Small intestine (tissue), 7 donors: ENCODE data around the gene KAT8. TPM values are rescaled to one million over a fixed set of nuclear protein-coding genes. Genes with fewer than 3 reads are reported as not detected.
A peak's percentile ranks its signal among the peaks of the same experiment; 100 is the strongest.
"Not testable (repeated sequence)": the region's sequence is repeated elsewhere in the genome, so short reads cannot be mapped to it uniquely, and the experiment has no call there.

Source experiments
- DNase-seq, 2 donors: peaks; one replicate each; pipeline versions ENCODE4 v3.0.0 to v3.0.0-alpha.2; 2013
- FAIRE-seq: peaks from 2 replicates; lab custom pipeline; 2012; peaks lifted over from hg19 to GRCh38; lab: Jason Lieb, UNC
- H3K27ac ChIP-seq, 3 donors: one replicate each; pipeline ENCODE4 v1.5.1; 2013; ENCODE audit warnings: low read length in 2 of 3, mild to moderate bottlenecking in 2 of 3, control low read depth in 1 of 3, inconsistent platforms in 1 of 3, low read depth in 1 of 3, moderate library complexity in 1 of 3
- H3K27me3 ChIP-seq, 3 donors: one replicate each; pipeline ENCODE4 v1.6.1; 2013; ENCODE audit warnings: low read length in 3 of 3, inconsistent platforms in 1 of 3; ENCODE audit not compliant: control insufficient read depth in 3 of 3, insufficient read depth in 3 of 3
- H3K36me3 ChIP-seq, 3 donors: one replicate each; pipeline ENCODE4 v1.6.1; 2013; ENCODE audit warnings: low read length in 3 of 3, inconsistent platforms in 1 of 3, low read depth in 1 of 3, mild to moderate bottlenecking in 1 of 3, moderate library complexity in 1 of 3; ENCODE audit not compliant: control insufficient read depth in 3 of 3, insufficient read depth in 2 of 3
- H3K4me1 ChIP-seq, 3 donors: one replicate each; pipeline ENCODE4 v1.6.1; 2013; ENCODE audit warnings: low read length in 2 of 3, inconsistent platforms in 1 of 3, low read depth in 1 of 3, mild to moderate bottlenecking in 1 of 3, moderate library complexity in 1 of 3; ENCODE audit not compliant: control insufficient read depth in 3 of 3, insufficient read depth in 2 of 3
- H3K4me3 ChIP-seq, 3 donors: one replicate each; pipeline ENCODE4 v1.5.1; 2013; ENCODE audit warnings: low read length in 3 of 3, control low read depth in 1 of 3, inconsistent platforms in 1 of 3, low read depth in 1 of 3, mild to moderate bottlenecking in 1 of 3, moderate library complexity in 1 of 3
- H3K9me3 ChIP-seq, 2 donors: one replicate each; pipeline ENCODE4 v1.6.1; 2013; ENCODE audit warnings: low read depth in 1 of 2, low read length in 1 of 2; ENCODE audit not compliant: control insufficient read depth in 2 of 2, insufficient read depth in 1 of 2
- WGBS, 3 donors: extraction: QIAGEN DNeasy Blood & Tissue Kit; methylation state at CpG; one replicate each; pipeline ENCODE4 v1.1.7; 2013; 5-methylcytosine and 5-hydroxymethylcytosine counted together
- polyA plus RNA-seq, 4 donors: library from polyadenylated mRNA; stranded (reverse) in 3 of 4; unstranded in 1 of 4; fragments of 200-250 nt in 3 of 4; fragments of 120-200 nt in 1 of 4; gene quantifications; one replicate each; pipeline versions ENCODE4 v1.2.1 to v1.2.3, GENCODE V29; 2013
- donor health status: healthy with polysubstance abuse.
- donor health status: control.
- donor health status: control.
- donor health status: Bipolar disorder and iron deficiency.
- donor health status: healthy.

Gene KAT8
- polyA plus RNA-seq, 4 donors, result 43.7 to 57.1 (median 44.0) TPM

DNA sequence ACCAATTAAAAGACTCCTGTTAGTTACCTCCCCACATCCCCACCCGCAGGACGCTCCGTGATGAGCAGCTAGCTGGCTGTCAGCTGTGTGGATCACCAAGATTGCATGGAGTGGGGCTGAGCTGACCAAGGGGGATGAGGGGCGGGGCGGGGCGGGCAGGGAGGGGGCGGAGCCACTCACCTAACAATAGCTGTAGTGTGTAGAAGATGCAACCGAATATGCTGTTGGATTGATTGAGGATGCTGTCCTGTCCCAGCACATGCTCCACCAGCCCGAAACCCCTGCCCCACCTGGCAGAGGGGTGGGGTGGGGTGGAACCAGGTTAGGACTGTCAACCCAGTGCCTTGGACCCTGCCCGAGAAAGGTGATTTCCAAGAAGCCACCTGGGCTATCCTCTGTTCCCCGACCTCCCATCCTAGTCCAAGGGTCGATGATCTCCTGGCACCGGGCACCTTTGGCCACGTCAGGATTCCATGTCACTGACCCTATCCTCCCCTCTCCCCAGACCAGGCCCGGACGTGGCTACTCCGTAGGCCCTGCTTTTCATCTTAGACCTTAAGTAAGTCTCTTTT, 24.2 kb upstream of the KAT8 start:
- peaks cover 0 to 31% (median 2%) of the 10 kb centered on the region in 3 donors for H3K36me3 ChIP-seq
- H3K9me3 ChIP-seq, result no peaks in the 10 kb centered on the region
- H3K27me3 ChIP-seq, result no peaks in the 10 kb centered on the region
- peak overlapping the region in 2 of 3 donors; percentile 2 to 82 for H3K4me3 ChIP-seq
- H3K27ac ChIP-seq, result no peak overlapping the region
- 14 to 37% (median 37%) methylated on average over 16 to 17 of the region's 17 CpGs for WGBS, 3 donors
- H3K4me1 ChIP-seq, result peaks cover 0 to 6% (median 5%) of the 10 kb centered on the region in 3 donors
- DNase-seq, result peak; percentile 40 to 64
- FAIRE-seq, result no peak

GRCh38 chr16:31094088-31094423, 23.4 kb upstream of the KAT8 start:
- Histone ChIP-seq H3K4me3 (peak overlapping the region; percentile 48 to 82 (median 76)), H3K27me3 (no peaks in the 10 kb centered on the region), H3K4me1 (peaks cover 0 to 6% (median 5%) of the 10 kb centered on the region in 3 donors), H3K36me3 (peaks cover 0 to 24% (median 2%) of the 10 kb centered on the region in 3 donors), H3K9me3 (no peaks in the 10 kb centered on the region), H3K27ac (peak overlapping the region; percentile 75 to 93 (median 88))
- FAIRE-seq (no peak), DNase-seq (no peak)
- WGBS, 3 donors, result 0 to 1% (median 1%) methylated on average over 20 of the region's 20 CpGs

- Histone ChIP-seq H3K4me3 (peak within 1 kb of the TSS; percentile 48 to 82 (median 76)), H3K27ac (peak within 1 kb of the TSS; percentile 75 to 93 (median 88)), H3K9me3 (no peaks in the 10 kb centered on the region), H3K36me3 (peaks cover 0 to 21% (median 2%) of the 10 kb centered on the region in 3 donors), H3K27me3 (no peaks in the 10 kb centered on the region), H3K4me1 (peaks cover 0 to 6% (median 5%) of the 10 kb centered on the region in 3 donors)
- no peak for FAIRE-seq
- DNase-seq, result peak; percentile 96 to 99
- 0% methylated on average over 66 to 69 of the region's 69 CpGs for WGBS, 3 donors
Observed at GRCh38 chr16:31094424-31095120, 22.9 kb upstream of the KAT8 start, which contains the start of gene VKORC1. Gene VKORC1, minus strand, starts transcription at chr16:31094797. Its CDS starts 68 bp downstream, at chr16:31094729.

- FAIRE-seq, result no peak
- DNase-seq, result no peak
- Histone ChIP-seq H3K4me3 (no peak overlapping the region), H3K36me3 (no peaks in the 10 kb centered on the region), H3K4me1 (no peaks in the 10 kb centered on the region), H3K27me3 (no peaks in the 10 kb centered on the region), H3K27ac (no peak overlapping the region), H3K9me3 (peaks cover 0 to 4% of the 10 kb centered on the region in 2 donors)
- WGBS, 3 donors, result 59 to 67% (median 63%) methylated on average over 4 of the region's 4 CpGs
Observed at GRCh38 chr16:31099860-31100638, 17.4 kb upstream of the KAT8 start.

GRCh38 chr16:31100876-31101641, 16.4 kb upstream of the KAT8 start:
- not testable (repeated sequence) for H3K27ac ChIP-seq, H3K9me3 ChIP-seq, FAIRE-seq, H3K36me3 ChIP-seq, H3K4me1 ChIP-seq, H3K27me3 ChIP-seq, H3K4me3 ChIP-seq, DNase-seq
- WGBS, 3 donors, result 84 to 89% (median 85%) methylated on average over 12 to 13 of the region's 13 CpGs

- Histone ChIP-seq H3K27me3 (no peaks in the 10 kb centered on the region), H3K4me3 (no peak overlapping the region), H3K27ac (peak overlapping the region in 1 of 3 donors; percentile 76), H3K9me3 (no peaks in the 10 kb centered on the region), H3K36me3 (peaks cover 0 to 15% (median 5%) of the 10 kb centered on the region in 3 donors), H3K4me1 (peaks cover 0 to 4% (median 2%) of the 10 kb centered on the region in 3 donors)
- FAIRE-seq (no peak), DNase-seq (peak; percentile 73 to 85)
- 6 to 16% (median 9%) methylated on average over 30 to 33 of the region's 33 CpGs for WGBS, 3 donors
Observed at GRCh38 chr16:31105677-31106213, 11.7 kb upstream of the KAT8 start.

GRCh38 chr16:31106509-31107464, 10.7 kb upstream of the KAT8 start:
- Histone ChIP-seq H3K4me3 (no peak overlapping the region), H3K27me3 (no peaks in the 10 kb centered on the region), H3K9me3 (no peaks in the 10 kb centered on the region), H3K27ac (no peak overlapping the region), H3K36me3 (peaks cover 0 to 26% (median 5%) of the 10 kb centered on the region in 3 donors), H3K4me1 (peaks cover 0 to 4% (median 2%) of the 10 kb centered on the region in 3 donors)
- DNase-seq, result no peak
- no peak for FAIRE-seq
- 91 to 92% (median 92%) methylated on average over 28 of the region's 28 CpGs for WGBS, 3 donors
